ENCODE data around the gene SMIM14. TPM values are rescaled to one million over a fixed set of nuclear protein-coding genes. Genes with fewer than 3 reads are reported as not detected.
"Not testable (repeated sequence)": the region's sequence is repeated elsewhere in the genome, so short reads cannot be mapped to it uniquely, and the experiment has no call there.

The SMIM14 gene
- total RNA-seq, 1 donor from 2014 or later, result 42.6 TPM

GRCh38 chr4:39559626-39560025 is 79.0 kb downstream of the SMIM14 start:
- no peak overlapping the region for H3K4me3 Mint-ChIP-seq (ENCODE audit: unreplicated experiment)
- no peaks in the 10 kb centered on the region for H3K27me3 Mint-ChIP-seq (ENCODE audit: low read depth)
- peaks cover 5% of the 10 kb centered on the region for H3K36me3 Mint-ChIP-seq (ENCODE audit: low read depth)
- no peaks in the 10 kb centered on the region for H3K9me3 Mint-ChIP-seq (ENCODE audit: low read depth)
- no peak for TF ChIP-seq CTCF (IDR thresholded peaks at IDR 0.05)
- H3K27ac Mint-ChIP-seq (ENCODE audit: unreplicated experiment), result no peak overlapping the region
- peaks cover 27% of the 10 kb centered on the region for H3K4me1 Mint-ChIP-seq (ENCODE audit: low read depth)
- DNase-seq (ENCODE audit: low spot score), result no peak

DNA sequence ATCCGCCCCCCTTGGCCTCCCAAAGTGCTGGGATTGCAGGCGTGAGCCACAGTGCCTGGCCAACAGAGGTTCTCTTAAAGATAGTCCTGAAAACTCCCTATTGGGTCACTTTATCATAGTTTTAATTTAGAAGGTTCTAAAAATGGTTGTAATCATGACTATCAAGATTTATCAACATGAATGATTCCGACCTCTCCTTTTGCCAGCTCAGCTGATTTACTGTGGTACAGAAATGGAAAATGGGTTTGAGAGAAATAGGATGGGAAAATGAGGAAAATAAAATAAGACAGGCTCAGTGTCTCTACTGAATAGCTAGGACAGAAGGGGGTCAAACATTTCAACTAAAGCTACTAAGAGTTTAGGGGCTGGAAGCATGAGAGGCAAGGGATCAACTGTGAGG is 83.2 kb downstream of the SMIM14 start:
- no peaks in the 10 kb centered on the region for H3K27me3 Mint-ChIP-seq (ENCODE audit: low read depth)
- peaks cover 22% of the 10 kb centered on the region for H3K4me1 Mint-ChIP-seq (ENCODE audit: low read depth)
- no peak for DNase-seq (ENCODE audit: low spot score)
- H3K27ac Mint-ChIP-seq (ENCODE audit: unreplicated experiment), result no peak overlapping the region
- TF ChIP-seq CTCF (IDR thresholded peaks at IDR 0.05), result no peak
- H3K36me3 Mint-ChIP-seq (ENCODE audit: low read depth), result peaks cover 9% of the 10 kb centered on the region
- no peak overlapping the region for H3K4me3 Mint-ChIP-seq (ENCODE audit: unreplicated experiment)
- no peaks in the 10 kb centered on the region for H3K9me3 Mint-ChIP-seq (ENCODE audit: low read depth)

GRCh38 chr4:39548425-39549067 is 90.1 kb downstream of the SMIM14 start:
- Mint-ChIP-seq H3K27ac (ENCODE audit: unreplicated experiment) (peak overlapping the region; percentile 80), H3K27me3 (ENCODE audit: low read depth) (no peaks in the 10 kb centered on the region), H3K4me1 (ENCODE audit: low read depth) (peaks cover 39% of the 10 kb centered on the region), H3K9me3 (ENCODE audit: low read depth) (peaks cover 4% of the 10 kb centered on the region), H3K4me3 (ENCODE audit: unreplicated experiment) (no peak overlapping the region), H3K36me3 (ENCODE audit: low read depth) (peaks cover 6% of the 10 kb centered on the region)
- TF ChIP-seq CTCF (IDR thresholded peaks at IDR 0.05), result no peak
- no peak for DNase-seq (ENCODE audit: low spot score)

GRCh38 chr4:39544580-39545315 is 93.9 kb downstream of the SMIM14 start:
- Mint-ChIP-seq H3K36me3 (ENCODE audit: low read depth) (peaks cover 3% of the 10 kb centered on the region), H3K4me3 (ENCODE audit: unreplicated experiment) (no peak overlapping the region), H3K27ac (ENCODE audit: unreplicated experiment) (peak overlapping the region; percentile 74), H3K4me1 (ENCODE audit: low read depth) (peaks cover 63% of the 10 kb centered on the region), H3K9me3 (ENCODE audit: low read depth) (peaks cover 5% of the 10 kb centered on the region), H3K27me3 (ENCODE audit: low read depth) (no peaks in the 10 kb centered on the region)
- DNase-seq (ENCODE audit: low spot score), result no peak
- TF ChIP-seq CTCF (IDR thresholded peaks at IDR 0.05), result no peak

- not testable (repeated sequence) for H3K9me3 Mint-ChIP-seq (ENCODE audit: low read depth); H3K27me3 Mint-ChIP-seq (ENCODE audit: low read depth); H3K4me3 Mint-ChIP-seq (ENCODE audit: unreplicated experiment); H3K36me3 Mint-ChIP-seq (ENCODE audit: low read depth); DNase-seq (ENCODE audit: low spot score)
- Mint-ChIP-seq H3K4me1 (ENCODE audit: low read depth) (peaks cover 69% of the 10 kb centered on the region), H3K27ac (ENCODE audit: unreplicated experiment) (peak overlapping the region; percentile 74)
Observed at GRCh38 chr4:39544080-39544479, 94.6 kb downstream of the SMIM14 start.
